GM12892 (cell line): Measurements from ENCODE around the gene PSMG1.

Experiments
- POLR2A ChIP-seq: IDR thresholded peaks from 2 replicates; pipeline ENCODE4 v1.6.1; 2011; ENCODE audit warnings: low read depth, low read length, control low read depth
- POLR2AphosphoS5 ChIP-seq: IDR thresholded peaks from 2 replicates; pipeline ENCODE4 v1.6.1; 2011; ENCODE audit warnings: low read depth, low read length, control low read depth

DNA sequence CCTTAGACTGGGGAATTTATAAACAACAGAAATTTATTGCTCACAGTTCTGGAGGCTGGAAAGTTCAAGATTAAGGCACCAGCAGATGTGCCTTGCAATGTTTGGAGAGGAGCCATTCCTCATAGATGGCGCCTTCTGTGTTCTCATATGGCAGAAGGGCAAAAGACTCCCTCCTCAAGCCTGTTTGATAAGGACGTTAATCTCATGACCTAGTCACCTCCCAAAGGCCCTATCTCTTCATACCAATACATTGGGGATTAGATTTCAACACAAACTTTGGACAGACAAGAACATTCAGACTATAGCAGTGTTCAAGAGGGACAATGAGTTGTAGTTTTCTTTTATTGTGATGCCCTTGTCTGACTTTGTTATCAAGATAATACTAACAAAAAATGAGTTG, 34.3 kb downstream of the PSMG1 start:
- TF ChIP-seq POLR2AphosphoS5 = no peak
- no peak for TF ChIP-seq POLR2A
